Measurements from ENCODE around the gene NUDT5.

NUDT5 gene

DNA sequence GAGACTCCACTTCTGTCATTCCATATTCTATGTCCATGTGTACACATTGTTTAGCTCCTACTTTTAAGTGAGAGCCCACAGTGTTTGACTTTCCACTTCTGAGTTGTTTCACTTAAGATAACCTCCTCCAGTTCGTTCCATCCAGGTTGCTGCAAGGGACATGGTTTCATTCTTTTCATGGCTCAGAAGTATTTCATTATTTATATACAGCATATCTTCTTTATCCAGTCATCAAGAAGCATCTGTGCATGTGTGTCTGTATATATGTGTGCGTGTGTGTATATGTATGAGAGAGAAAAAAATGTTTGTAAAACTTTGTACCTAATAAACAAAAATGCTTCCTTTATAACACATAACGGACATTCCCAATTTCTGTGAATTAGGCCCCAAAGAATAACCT, 60.1 kb downstream of the NUDT5 start:
- no peaks in the 10 kb centered on the region; the same call in 1 of the 2 replicates for H3F3A ChIP-seq (ENCODE audit: low read depth)
- TF ChIP-seq EZH2phosphoT487 (IDR thresholded peaks at IDR 0.05; ENCODE audit: borderline replicate concordance): no peak
- TF ChIP-seq, protein P1, sequence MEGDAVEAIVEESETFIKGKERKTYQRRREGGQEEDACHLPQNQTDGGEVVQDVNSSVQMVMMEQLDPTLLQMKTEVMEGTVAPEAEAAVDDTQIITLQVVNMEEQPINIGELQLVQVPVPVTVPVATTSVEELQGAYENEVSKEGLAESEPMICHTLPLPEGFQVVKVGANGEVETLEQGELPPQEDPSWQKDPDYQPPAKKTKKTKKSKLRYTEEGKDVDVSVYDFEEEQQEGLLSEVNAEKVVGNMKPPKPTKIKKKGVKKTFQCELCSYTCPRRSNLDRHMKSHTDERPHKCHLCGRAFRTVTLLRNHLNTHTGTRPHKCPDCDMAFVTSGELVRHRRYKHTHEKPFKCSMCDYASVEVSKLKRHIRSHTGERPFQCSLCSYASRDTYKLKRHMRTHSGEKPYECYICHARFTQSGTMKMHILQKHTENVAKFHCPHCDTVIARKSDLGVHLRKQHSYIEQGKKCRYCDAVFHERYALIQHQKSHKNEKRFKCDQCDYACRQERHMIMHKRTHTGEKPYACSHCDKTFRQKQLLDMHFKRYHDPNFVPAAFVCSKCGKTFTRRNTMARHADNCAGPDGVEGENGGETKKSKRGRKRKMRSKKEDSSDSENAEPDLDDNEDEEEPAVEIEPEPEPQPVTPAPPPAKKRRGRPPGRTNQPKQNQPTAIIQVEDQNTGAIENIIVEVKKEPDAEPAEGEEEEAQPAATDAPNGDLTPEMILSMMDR (conservative IDR thresholded peaks at IDR 0.05; ENCODE audit: low read length): no peak

DNA sequence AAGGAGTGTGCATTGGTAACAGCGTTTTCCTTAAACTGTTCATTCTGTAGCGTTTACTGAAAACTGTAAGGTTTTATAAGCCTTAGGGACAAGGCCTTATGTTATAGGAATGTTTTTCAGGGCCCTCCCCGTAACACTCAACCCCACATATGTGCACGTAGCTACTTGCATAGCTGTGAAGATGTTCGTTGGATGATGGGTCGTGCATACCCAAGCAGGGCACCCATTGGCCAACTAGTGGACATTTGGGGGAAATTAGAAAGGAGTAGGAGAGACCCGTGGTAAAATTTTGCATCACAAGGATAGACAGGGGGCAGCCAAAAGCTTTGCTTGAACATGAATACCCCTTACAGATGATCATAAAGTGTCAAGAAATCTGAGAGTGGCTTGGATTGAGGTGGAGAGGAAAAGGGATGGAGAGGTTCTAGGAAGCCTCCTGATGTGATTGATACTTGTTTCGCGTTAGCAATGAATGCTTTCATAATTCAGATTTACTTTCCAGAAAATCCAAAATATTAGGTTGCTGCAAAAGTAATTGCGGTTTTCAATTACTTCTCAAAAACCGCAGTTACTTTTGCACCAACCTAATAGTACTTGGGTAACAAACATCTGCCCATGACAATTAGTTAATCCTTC, 65.3 kb downstream of the NUDT5 start:
- Histone ChIP-seq H3F3A (ENCODE audit: low read depth) (no peaks in the 10 kb centered on the region), H3K4me3 (ENCODE audit: low read length, poor library complexity, severe bottlenecking) (peak overlapping the region; percentile 95), H3K27me3 (ENCODE audit: insufficient read depth, low read length, poor library complexity, severe bottlenecking) (no peaks in the 10 kb centered on the region), H2AFZ (ENCODE audit: low read length) (peak overlapping the region; percentile 92), H3K79me2 (ENCODE audit: insufficient read depth, low read length) (peaks cover 14% of the 10 kb centered on the region), H3K4me2 (ENCODE audit: low read depth, low read length, poor library complexity, severe bottlenecking) (peak overlapping the region; percentile 75), H3K4me1 (ENCODE audit: insufficient read depth, low read length, poor library complexity, severe bottlenecking) (peaks cover 17% of the 10 kb centered on the region), H3K9ac (ENCODE audit: low read depth, low read length, poor library complexity, severe bottlenecking) (peak overlapping the region; percentile 68), H3K9me2 (replicated peaks; ENCODE audit: low read depth, low read length) (no peaks in the 10 kb centered on the region), H3K36me3 (ENCODE audit: insufficient read depth, low read length) (no peaks in the 10 kb centered on the region), H3K9me3 (ENCODE audit: insufficient read depth, low read depth, low read length) (no peaks in the 10 kb centered on the region), H4K20me1 (ENCODE audit: insufficient read depth, low read length, poor library complexity, severe bottlenecking) (peaks cover 3% of the 10 kb centered on the region)
- TF ChIP-seq EZH2phosphoT487 (IDR thresholded peaks at IDR 0.05; ENCODE audit: borderline replicate concordance): no peak
- TF ChIP-seq, protein P1 (conservative IDR thresholded peaks at IDR 0.05; ENCODE audit: low read length): peak; percentile 87

More for the DNA sequence above, 60.1 kb downstream of the NUDT5 start:
- Histone ChIP-seq H3K36me3 (ENCODE audit: insufficient read depth, low read length) (peaks cover 15% of the 10 kb centered on the region; the same call in 1 of the 2 replicates), H2AFZ (ENCODE audit: low read length) (no peak overlapping the region), H3K4me3 (ENCODE audit: low read length, poor library complexity, severe bottlenecking) (no peak overlapping the region), H3K4me2 (ENCODE audit: low read depth, low read length, poor library complexity, severe bottlenecking) (no peak overlapping the region), H3K9me3 (ENCODE audit: insufficient read depth, low read depth, low read length) (no peaks in the 10 kb centered on the region), H3K9me2 (replicated peaks; ENCODE audit: low read depth, low read length) (no peaks in the 10 kb centered on the region), H3K79me2 (ENCODE audit: insufficient read depth, low read length) (peaks cover 11% of the 10 kb centered on the region), H3K4me1 (ENCODE audit: insufficient read depth, low read length, poor library complexity, severe bottlenecking) (peaks cover 14% of the 10 kb centered on the region), H3K9ac (ENCODE audit: low read depth, low read length, poor library complexity, severe bottlenecking) (no peak overlapping the region), H3K27me3 (ENCODE audit: insufficient read depth, low read length, poor library complexity, severe bottlenecking) (no peaks in the 10 kb centered on the region), H4K20me1 (ENCODE audit: insufficient read depth, low read length, poor library complexity, severe bottlenecking) (no peaks in the 10 kb centered on the region)

DNA sequence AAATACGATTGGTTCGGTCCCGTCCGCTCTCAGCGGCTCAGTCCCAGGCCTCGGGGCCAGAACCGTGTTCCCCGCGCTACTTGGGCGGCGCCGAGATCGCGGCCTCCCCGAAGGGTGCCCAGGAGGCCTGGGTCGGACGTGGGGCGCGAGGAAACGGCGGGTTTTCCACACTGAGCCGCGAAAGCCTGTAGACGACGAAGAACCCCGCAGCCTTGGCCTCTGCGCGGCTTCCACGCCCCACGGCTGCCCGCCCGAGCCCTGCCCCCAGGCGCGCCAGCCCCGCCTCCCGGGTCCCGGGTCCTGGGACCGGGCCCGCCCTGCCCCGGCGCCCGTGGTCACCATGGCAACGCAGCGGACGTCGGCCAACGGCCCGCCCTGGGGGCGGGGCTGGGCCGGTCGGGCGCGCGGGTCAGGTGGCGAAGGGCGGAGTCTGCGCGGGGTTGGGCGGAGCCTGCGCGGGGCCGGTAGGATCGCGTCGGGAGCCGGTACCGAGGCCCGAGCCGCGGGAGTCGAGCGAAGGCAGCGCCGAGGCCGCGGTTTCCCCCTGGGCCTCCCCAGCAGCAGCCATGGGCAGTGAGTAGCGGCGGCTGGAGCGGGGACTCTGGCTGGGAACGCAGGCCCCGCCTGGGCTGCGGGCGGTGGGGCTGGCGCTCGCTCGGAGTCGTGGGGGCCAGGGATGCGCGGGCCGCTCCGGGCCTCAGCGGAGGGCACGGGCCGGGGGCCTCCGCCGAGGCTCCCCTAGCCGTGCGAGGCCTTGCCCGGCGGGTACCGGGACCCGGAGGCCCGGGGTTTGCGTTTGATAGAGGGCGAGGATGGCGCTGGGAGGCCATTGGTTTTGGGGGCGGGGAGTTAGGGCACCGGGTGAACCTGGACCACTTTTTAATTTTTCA, 66.2 kb downstream of the NUDT5 start, which contains the start of gene SEC61A2:
TSS of gene SEC61A2 (plus strand) at position 456 of the 890 bp plus-strand sequence. CDS start at position 567, 111 bp downstream.
- Histone ChIP-seq H3K9me3 (ENCODE audit: insufficient read depth, low read depth, low read length) (no peaks in the 10 kb centered on the region), H2AFZ (ENCODE audit: low read length) (peak within 1 kb of the TSS; percentile 92), H3K4me2 (ENCODE audit: low read depth, low read length, poor library complexity, severe bottlenecking) (peak within 1 kb of the TSS; percentile 75), H3K79me2 (ENCODE audit: insufficient read depth, low read length) (peaks cover 14% of the 10 kb centered on the region), H3K9me2 (replicated peaks; ENCODE audit: low read depth, low read length) (no peaks in the 10 kb centered on the region), H3K36me3 (ENCODE audit: insufficient read depth, low read length) (no peaks in the 10 kb centered on the region), H3K4me3 (ENCODE audit: low read length, poor library complexity, severe bottlenecking) (peak within 1 kb of the TSS; percentile 95), H3K27me3 (ENCODE audit: insufficient read depth, low read length, poor library complexity, severe bottlenecking) (no peaks in the 10 kb centered on the region), H3K4me1 (ENCODE audit: insufficient read depth, low read length, poor library complexity, severe bottlenecking) (peaks cover 17% of the 10 kb centered on the region), H3F3A (ENCODE audit: low read depth) (no peaks in the 10 kb centered on the region), H4K20me1 (ENCODE audit: insufficient read depth, low read length, poor library complexity, severe bottlenecking) (peaks cover 3% of the 10 kb centered on the region), H3K9ac (ENCODE audit: low read depth, low read length, poor library complexity, severe bottlenecking) (peak within 1 kb of the TSS; percentile 68)
- TF ChIP-seq EZH2phosphoT487 (IDR thresholded peaks at IDR 0.05; ENCODE audit: borderline replicate concordance): no peak
- TF ChIP-seq, protein P1 (conservative IDR thresholded peaks at IDR 0.05; ENCODE audit: low read length): no peak
